SK-N-SH (cell line): ENCODE measurements around the gene CCDC183. TPM values are rescaled to one million over a fixed set of nuclear protein-coding genes. Genes with fewer than 3 reads are reported as not detected.
A peak's percentile ranks its signal among the peaks of the same experiment; 100 is the strongest.

Experiments used
- CTCF ChIA-PET: fragments of 300-600, 350-600 bp; formaldehyde crosslinking; extraction: SDS; loops from one replicate; lab custom pipeline; 2021; lab: Yijun Ruan, JAX
- POLR2A ChIA-PET: fragments of 350-600 bp; sonication (Branson Sonifier 250); formaldehyde crosslinking; extraction: SDS; loops from one replicate; lab custom pipeline; 2020; ENCODE audit warnings: antibody characterized with exemption, inconsistent platforms; lab: Yijun Ruan, JAX
- DNase-seq: peaks from one replicate; pipeline ENCODE4 v3.0.0; 2012
- H2AFZ ChIP-seq: fragments of 200-600 bp; sonication (generic); 2 replicates; pipeline ENCODE4 v1.8.1; 2016; ENCODE audit warnings: antibody characterized with exemption, mild to moderate bottlenecking, low read depth
- H3F3A ChIP-seq: fragments of 200-600 bp; sonication (generic); replicated peaks from 2 replicates; pipeline ENCODE3; 2016; ENCODE audit warnings: antibody characterized with exemption, mild to moderate bottlenecking; ENCODE audit not compliant: insufficient read depth
- H3K27ac ChIP-seq, 2 experiments: fragments of 200-500 bp in 1 of 2; fragments of 200-600 bp in 1 of 2; sonication (Bioruptor generic) in 1 of 2; sonication (generic), shearing (Covaris generic) in 1 of 2; 2 replicates each; pipeline versions ENCODE4 v1.5.1 to v1.6.1; 2014 to 2016; ENCODE audit warnings: low read depth in 2 of 2, inconsistent platforms in 1 of 2, low read length in 1 of 2, mild to moderate bottlenecking in 1 of 2, mixed read lengths in 1 of 2
- H3K27me3 ChIP-seq: fragments of 200-600 bp; sonication (generic), shearing (Covaris generic); 2 replicates; pipeline ENCODE4 v1.6.1; 2016; ENCODE audit warnings: mixed run types; ENCODE audit not compliant: insufficient read depth
- H3K36me3 ChIP-seq, 2 experiments: fragments of 200-500 bp in 1 of 2; fragments of 200-600 bp in 1 of 2; sonication (Bioruptor generic) in 1 of 2; sonication (generic) in 1 of 2; replicated peaks in 1 of 2; 2 replicates each; pipeline versions ENCODE3 to v1.5.1; 2014 to 2016; ENCODE audit warnings: low read length in 1 of 2, mild to moderate bottlenecking in 1 of 2; ENCODE audit not compliant: insufficient read depth in 2 of 2, control insufficient read depth in 1 of 2
- H3K4me1 ChIP-seq, 2 experiments: fragments of 200-500 bp in 1 of 2; fragments of 200-600 bp in 1 of 2; sonication (Bioruptor generic) in 1 of 2; sonication (generic), shearing (Covaris generic) in 1 of 2; 2 replicates each; pipeline versions ENCODE4 v1.5.1 to v1.6.1; 2014 to 2016; ENCODE audit warnings: low read depth in 1 of 2, low read length in 1 of 2, mixed run types in 1 of 2; ENCODE audit not compliant: insufficient read depth in 2 of 2, control insufficient read depth in 1 of 2
- H3K4me2 ChIP-seq: fragments of 200-600 bp; sonication (generic), shearing (Covaris generic); 2 replicates; pipeline ENCODE4 v1.6.1; 2017; ENCODE audit warnings: mixed run types
- H3K4me3 ChIP-seq, 2 experiments: fragments of 200-500 bp in 1 of 2; fragments of 200-600 bp in 1 of 2; sonication (Bioruptor generic) in 1 of 2; sonication (generic), shearing (Covaris generic) in 1 of 2; 2 replicates each; pipeline versions ENCODE4 v1.5.1 to v1.8.1; 2014 to 2016; ENCODE audit warnings: low read depth in 2 of 2, inconsistent platforms in 1 of 2, low read length in 1 of 2, mild to moderate bottlenecking in 1 of 2, mixed read lengths in 1 of 2, moderate library complexity in 1 of 2
- H3K79me2 ChIP-seq: fragments of 200-600 bp; sonication (generic); 2 replicates; pipeline ENCODE4 v1.8.1; 2017; ENCODE audit warnings: mild to moderate bottlenecking; ENCODE audit not compliant: insufficient read depth
- H3K9ac ChIP-seq: fragments of 200-600 bp; sonication (generic); 2 replicates; pipeline ENCODE4 v1.6.1; 2017; ENCODE audit warnings: mixed run types
- H3K9me2 ChIP-seq: fragments of 200-600 bp; sonication (generic); 2 replicates; pipeline ENCODE4 v1.6.1; 2017; ENCODE audit warnings: mixed run types
- H3K9me3 ChIP-seq: fragments of 200-600 bp; sonication (generic); 2 replicates; pipeline ENCODE4 v1.6.1; 2017; ENCODE audit warnings: mixed run types, mild to moderate bottlenecking, moderate library complexity
- H4K20me1 ChIP-seq: fragments of 200-600 bp; sonication (generic); 2 replicates; pipeline ENCODE4 v1.6.1; 2017; ENCODE audit warnings: mild to moderate bottlenecking, mixed run types; ENCODE audit not compliant: insufficient read depth
- ELF1 ChIP-seq: IDR thresholded peaks from 2 replicates; pipeline ENCODE4 v1.4.0; 2012
- EP300 ChIP-seq, 2 experiments: IDR thresholded peaks; 2 replicates each; pipeline versions ENCODE4 v1.4.0 to v1.6.1; 2012; ENCODE audit warnings: borderline replicate concordance in 1 of 2, low read depth in 1 of 2, low read length in 1 of 2
- FOSL2 ChIP-seq: IDR thresholded peaks from 2 replicates; pipeline ENCODE4 v1.4.0; 2012; ENCODE audit warnings: low read depth, mild to moderate bottlenecking, moderate library complexity, borderline replicate concordance
- FOXJ3 ChIP-seq: sonication (generic); formaldehyde crosslinking; IDR thresholded peaks from 2 replicates; pipeline ENCODE4 v1.5.1; 2020; ENCODE audit warnings: mild to moderate bottlenecking, missing genetic modification reagents
- FOXM1 ChIP-seq: IDR thresholded peaks from 2 replicates; pipeline ENCODE4 v1.4.0; 2012; ENCODE audit warnings: low read depth, mild to moderate bottlenecking
- GABPA ChIP-seq: IDR thresholded peaks from 2 replicates; pipeline ENCODE4 v1.4.0; 2012; ENCODE audit warnings: low read depth, mild to moderate bottlenecking
- GATA2 ChIP-seq: sonication (generic); formaldehyde crosslinking; IDR thresholded peaks from 2 replicates; pipeline ENCODE4 v1.5.0; 2020; ENCODE audit warnings: mild to moderate bottlenecking, missing genetic modification reagents
- PBX3 ChIP-seq: IDR thresholded peaks from 2 replicates; pipeline ENCODE4; 2012
- POLR2AphosphoS5 ChIP-seq: IDR thresholded peaks from 2 replicates; pipeline ENCODE4 v1.6.1; 2012; ENCODE audit warnings: low read depth, low read length
- RAD21 ChIP-seq: IDR thresholded peaks from 2 replicates; pipeline ENCODE4 v1.6.1; 2012; ENCODE audit warnings: mild to moderate bottlenecking, low read length
- SMC3 ChIP-seq: IDR thresholded peaks from 2 replicates; pipeline ENCODE4 v1.6.1; 2012; ENCODE audit warnings: low read depth, low read length, improper control_type of control experiment
- YY1 ChIP-seq: IDR thresholded peaks from 2 replicates; pipeline ENCODE4 v1.4.0; 2012; ENCODE audit warnings: low read depth, mild to moderate bottlenecking
- ZBTB33 ChIP-seq: IDR thresholded peaks from 2 replicates; pipeline ENCODE4 v1.4.0; 2012; ENCODE audit warnings: low read depth, borderline replicate concordance
- WGBS: methylation state at CpG from one replicate; pipeline ENCODE4 v1.1.6; 2017; ENCODE audit warnings: low lambda C conversion rate; 5-methylcytosine and 5-hydroxymethylcytosine counted together
- polyA plus RNA-seq, 3 experiments: library from polyadenylated mRNA; depleted of rRNA; stranded (reverse); fragments of >200 nt; gene quantifications; 2 replicates each; pipeline ENCODE4 v1.2.3, GENCODE V29; 2012
- TF ChIP-seq, protein P1 (sequence below): fragments of 200-600 bp; sonication (generic); IDR thresholded peaks from 2 replicates; pipeline ENCODE4 v1.6.1; 2017; ENCODE audit warnings: antibody characterized with exemption, mild to moderate bottlenecking, moderate library complexity

The CCDC183 gene
- polyA plus RNA-seq, 1 of the 3 experiments (the other 2 are of a cell fraction), result 5.3 TPM

GRCh38 chr9:136769710-136770191 lies 26.4 kb upstream of the CCDC183 start:
- Histone ChIP-seq H3K4me1 (peaks cover 0 to 3% of the 10 kb centered on the region in 2 experiments; a peak in 1 of 4 replicates), H3K79me2 (no peaks in the 10 kb centered on the region), H3K9ac (no peak overlapping the region), H3K27me3 (no peaks in the 10 kb centered on the region; the same call in 1 of the 2 replicates), H3K9me3 (no peaks in the 10 kb centered on the region), H3K36me3 (no peaks in the 10 kb centered on the region), H3K4me2 (no peak overlapping the region), H2AFZ (no peak overlapping the region), H3F3A (peaks cover 2% of the 10 kb centered on the region), H3K4me3 (peak overlapping the region in 1 of 2 experiments; percentile 25; a peak in 1 of 4 replicates), H3K27ac (no peak overlapping the region; a peak in 1 of 4 replicates), H3K9me2 (no peaks in the 10 kb centered on the region), H4K20me1 (no peaks in the 10 kb centered on the region)
- CTCF ChIA-PET, result interaction anchor here (0.6 to 3.7 kb wide), 26 partner anchors 9 to 311 kb away, joined by 3 to 24 read pairs (median 4); partner anchors contain the start of genes LCN8 and TMEM141
- peak; percentile 96 for DNase-seq
- POLR2A ChIA-PET, result no interaction called here
- WGBS, result 6% methylated on average over 13 of the region's 16 CpGs
- TF ChIP-seq RAD21, result peak; percentile 33; the same call in 1 of the 2 replicates
- 0 out of 2 replicates have a peak, but pooled peaks have one; percentile 13 for TF ChIP-seq SMC3
- TF ChIP-seq, protein P1, sequence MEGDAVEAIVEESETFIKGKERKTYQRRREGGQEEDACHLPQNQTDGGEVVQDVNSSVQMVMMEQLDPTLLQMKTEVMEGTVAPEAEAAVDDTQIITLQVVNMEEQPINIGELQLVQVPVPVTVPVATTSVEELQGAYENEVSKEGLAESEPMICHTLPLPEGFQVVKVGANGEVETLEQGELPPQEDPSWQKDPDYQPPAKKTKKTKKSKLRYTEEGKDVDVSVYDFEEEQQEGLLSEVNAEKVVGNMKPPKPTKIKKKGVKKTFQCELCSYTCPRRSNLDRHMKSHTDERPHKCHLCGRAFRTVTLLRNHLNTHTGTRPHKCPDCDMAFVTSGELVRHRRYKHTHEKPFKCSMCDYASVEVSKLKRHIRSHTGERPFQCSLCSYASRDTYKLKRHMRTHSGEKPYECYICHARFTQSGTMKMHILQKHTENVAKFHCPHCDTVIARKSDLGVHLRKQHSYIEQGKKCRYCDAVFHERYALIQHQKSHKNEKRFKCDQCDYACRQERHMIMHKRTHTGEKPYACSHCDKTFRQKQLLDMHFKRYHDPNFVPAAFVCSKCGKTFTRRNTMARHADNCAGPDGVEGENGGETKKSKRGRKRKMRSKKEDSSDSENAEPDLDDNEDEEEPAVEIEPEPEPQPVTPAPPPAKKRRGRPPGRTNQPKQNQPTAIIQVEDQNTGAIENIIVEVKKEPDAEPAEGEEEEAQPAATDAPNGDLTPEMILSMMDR, result peak; percentile 61
- TF ChIP-seq GABPA, result no peak

GRCh38 chr9:136771907-136772415 lies 24.2 kb upstream of the CCDC183 start:
- H3K4me2 ChIP-seq, result no peak overlapping the region
- no peaks in the 10 kb centered on the region; the same call in 1 of the 2 replicates for H3K27me3 ChIP-seq
- POLR2A ChIA-PET, result no interaction called here
- no peak overlapping the region for H3K4me3 ChIP-seq
- H3F3A ChIP-seq, result peaks cover 2% of the 10 kb centered on the region
- WGBS, result 85% methylated on average over 3 of the region's 3 CpGs
- no peaks in the 10 kb centered on the region for H3K9me3 ChIP-seq
- no peaks in the 10 kb centered on the region for H4K20me1 ChIP-seq
- no peak overlapping the region for H3K27ac ChIP-seq
- H3K4me1 ChIP-seq, result peaks cover 0 to 3% of the 10 kb centered on the region in 2 experiments; a peak in 1 of 4 replicates
- no peak for TF ChIP-seq YY1
- TF ChIP-seq PBX3, result no peak
- TF ChIP-seq ZBTB33, result no peak
- TF ChIP-seq FOXJ3 (CRISPR knock-in tag), result no peak
- no peak for TF ChIP-seq POLR2AphosphoS5
- no peak for TF ChIP-seq FOXM1
- no peak for TF ChIP-seq FOSL2
- TF ChIP-seq EP300 (IDR thresholded peaks at IDR 0.05; ENCODE audit: borderline replicate concordance in 1 of 2, low read depth in 1 of 2, low read length in 1 of 2), result no peak
- no peak for TF ChIP-seq ELF1
- TF ChIP-seq SMC3, result no peak
- TF ChIP-seq GATA2 (CRISPR knock-in tag), result no peak
- DNase-seq, result no peak
- CTCF ChIA-PET, result interaction anchor here (0.6 to 8.8 kb wide), 6 partner anchors 12 to 507 kb away, joined by 3 to 57 read pairs (median 3); partner anchors contain the start of gene LCN8
- no peak overlapping the region for H2AFZ ChIP-seq
- no peak overlapping the region for H3K9ac ChIP-seq
- no peaks in the 10 kb centered on the region for H3K36me3 ChIP-seq
- no peaks in the 10 kb centered on the region for H3K79me2 ChIP-seq
- H3K9me2 ChIP-seq, result no peaks in the 10 kb centered on the region
